ENCODE results near the gene ASCC2.
A peak's percentile ranks its signal among the peaks of the same experiment; 100 is the strongest.

ASCC2 gene

DNA sequence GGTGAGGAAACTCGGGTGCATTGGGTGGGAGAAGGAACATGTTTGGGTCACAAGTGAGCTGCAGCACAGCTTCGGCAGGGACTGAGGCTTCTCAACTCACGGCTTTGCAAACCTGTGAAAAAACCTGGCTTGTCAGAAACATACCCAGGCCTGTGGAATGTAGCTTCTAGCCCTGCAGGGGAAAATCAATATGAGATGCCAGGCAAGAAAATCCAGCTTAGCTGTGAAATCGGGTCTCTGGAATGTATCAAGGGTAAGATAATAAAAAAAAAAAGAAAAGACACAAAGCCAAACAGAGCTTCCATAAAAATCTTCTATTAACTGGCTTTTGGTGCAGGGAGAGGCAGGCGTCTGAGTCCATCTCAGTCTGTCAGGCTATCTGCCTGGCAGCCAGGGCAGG is 42.4 kb downstream of the ASCC2 start:
- Histone ChIP-seq H3K27ac (ENCODE audit: insufficient read depth, low read depth, low read length, poor library complexity, severe bottlenecking) (no peak overlapping the region), H3K9me3 (ENCODE audit: control insufficient read depth, low read length) (no peaks in the 10 kb centered on the region), H3K36me3 (ENCODE audit: control insufficient read depth, insufficient read depth, low read length) (peaks cover 11% of the 10 kb centered on the region), H3K4me1 (ENCODE audit: control insufficient read depth, insufficient read depth, low read length) (no peaks in the 10 kb centered on the region), H3K27me3 (ENCODE audit: control insufficient read depth, insufficient read depth, low read length, poor library complexity, severe bottlenecking) (no peaks in the 10 kb centered on the region), H3K4me3 (ENCODE audit: insufficient read depth, low read depth, low read length) (no peak overlapping the region)
- WGBS, 2 experiments: 92 to 93% methylated on average over 5 of the region's 5 CpGs

DNA sequence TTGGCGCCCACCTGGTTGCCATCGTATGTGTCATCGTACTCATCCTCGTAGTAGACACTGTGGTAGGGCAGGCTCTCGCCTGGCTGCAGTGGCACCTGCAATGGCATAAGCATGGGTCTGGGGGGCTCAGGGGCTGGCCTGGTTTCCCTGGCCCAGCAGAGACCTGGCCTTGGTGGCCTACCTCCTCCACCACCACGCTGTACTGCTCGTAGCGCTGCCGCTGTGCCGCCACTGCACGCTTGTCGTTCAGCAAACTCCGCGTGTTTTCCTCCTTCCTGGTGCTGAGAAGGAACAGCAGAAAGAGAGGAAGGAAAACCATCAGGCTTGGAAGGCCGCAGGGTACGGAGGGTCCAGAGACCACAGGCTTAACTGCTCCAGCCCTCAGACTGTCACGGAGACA is 44.7 kb downstream of the ASCC2 start:
- Histone ChIP-seq H3K9me3 (ENCODE audit: control insufficient read depth, low read length) (no peaks in the 10 kb centered on the region), H3K27ac (ENCODE audit: insufficient read depth, low read depth, low read length, poor library complexity, severe bottlenecking) (no peak overlapping the region), H3K4me3 (ENCODE audit: insufficient read depth, low read depth, low read length) (no peak overlapping the region), H3K4me1 (ENCODE audit: control insufficient read depth, insufficient read depth, low read length) (no peaks in the 10 kb centered on the region), H3K27me3 (ENCODE audit: control insufficient read depth, insufficient read depth, low read length, poor library complexity, severe bottlenecking) (no peaks in the 10 kb centered on the region), H3K36me3 (ENCODE audit: control insufficient read depth, insufficient read depth, low read length) (peaks cover 19% of the 10 kb centered on the region)
- 96 to 97% methylated on average over 17 of the region's 17 CpGs for WGBS, 2 experiments

DNA sequence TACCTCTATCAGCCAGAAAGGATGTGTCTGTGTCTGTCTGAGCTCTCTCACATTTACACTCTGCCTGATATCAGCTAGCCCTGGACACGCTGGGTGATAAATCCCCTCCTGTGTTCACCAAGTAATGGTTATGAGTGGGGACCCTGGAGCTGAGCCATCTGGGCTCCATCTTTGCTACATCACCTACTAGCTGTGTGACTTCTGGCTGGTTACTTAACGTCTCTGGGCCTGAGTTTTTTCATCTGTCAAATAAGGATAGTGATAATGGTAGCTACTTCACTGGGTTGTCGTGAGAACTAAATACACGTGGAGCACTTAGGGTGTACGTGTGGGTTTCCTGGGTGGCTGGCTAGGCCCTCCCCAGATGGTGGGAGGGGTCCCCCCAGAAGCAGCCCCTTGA is 48.0 kb downstream of the ASCC2 start:
- Histone ChIP-seq H3K36me3 (ENCODE audit: control insufficient read depth, insufficient read depth, low read length) (peaks cover 19% of the 10 kb centered on the region), H3K4me1 (ENCODE audit: control insufficient read depth, insufficient read depth, low read length) (no peaks in the 10 kb centered on the region)
- 94 to 97% methylated on average over 5 of the region's 5 CpGs for WGBS, 2 experiments

GRCh38 chr22:29788339-29789279 is 49.5 kb downstream of the ASCC2 start:
- Histone ChIP-seq H3K36me3 (ENCODE audit: control insufficient read depth, insufficient read depth, low read length) (peaks cover 19% of the 10 kb centered on the region), H3K4me1 (ENCODE audit: control insufficient read depth, insufficient read depth, low read length) (peaks cover 7% of the 10 kb centered on the region), H3K9me3 (ENCODE audit: control insufficient read depth, low read length) (no peaks in the 10 kb centered on the region), H3K4me3 (ENCODE audit: insufficient read depth, low read depth, low read length) (no peak overlapping the region), H3K27me3 (ENCODE audit: control insufficient read depth, insufficient read depth, low read length, poor library complexity, severe bottlenecking) (no peaks in the 10 kb centered on the region), H3K27ac (ENCODE audit: insufficient read depth, low read depth, low read length, poor library complexity, severe bottlenecking) (no peak overlapping the region)
- 94 to 95% methylated on average over 27 of the region's 27 CpGs for WGBS, 2 experiments

More for the DNA sequence above, 48.0 kb downstream of the ASCC2 start:
- no peaks in the 10 kb centered on the region for H3K27me3 ChIP-seq (ENCODE audit: control insufficient read depth, insufficient read depth, low read length, poor library complexity, severe bottlenecking)
- no peak overlapping the region for H3K4me3 ChIP-seq (ENCODE audit: insufficient read depth, low read depth, low read length)
- H3K9me3 ChIP-seq (ENCODE audit: control insufficient read depth, low read length): no peaks in the 10 kb centered on the region
- no peak overlapping the region for H3K27ac ChIP-seq (ENCODE audit: insufficient read depth, low read depth, low read length, poor library complexity, severe bottlenecking)

- Histone ChIP-seq H3K9me3 (ENCODE audit: control insufficient read depth, low read length) (no peaks in the 10 kb centered on the region), H3K27ac (ENCODE audit: insufficient read depth, low read depth, low read length, poor library complexity, severe bottlenecking) (no peak overlapping the region), H3K27me3 (ENCODE audit: control insufficient read depth, insufficient read depth, low read length, poor library complexity, severe bottlenecking) (no peaks in the 10 kb centered on the region), H3K36me3 (ENCODE audit: control insufficient read depth, insufficient read depth, low read length) (peaks cover 14% of the 10 kb centered on the region), H3K4me3 (ENCODE audit: insufficient read depth, low read depth, low read length) (no peak overlapping the region), H3K4me1 (ENCODE audit: control insufficient read depth, insufficient read depth, low read length) (peaks cover 10% of the 10 kb centered on the region)
- WGBS, 2 experiments: 74% methylated on average over 9 of the region's 9 CpGs
Observed at GRCh38 chr22:29787371-29787980, 50.6 kb downstream of the ASCC2 start.

- H3K27me3 ChIP-seq (ENCODE audit: control insufficient read depth, insufficient read depth, low read length, poor library complexity, severe bottlenecking): no peaks in the 10 kb centered on the region
- H3K9me3 ChIP-seq (ENCODE audit: control insufficient read depth, low read length): no peaks in the 10 kb centered on the region
- no peak overlapping the region for H3K4me3 ChIP-seq (ENCODE audit: insufficient read depth, low read depth, low read length)
- H3K4me1 ChIP-seq (ENCODE audit: control insufficient read depth, insufficient read depth, low read length): peaks cover 22% of the 10 kb centered on the region
- no peak overlapping the region for H3K27ac ChIP-seq (ENCODE audit: insufficient read depth, low read depth, low read length, poor library complexity, severe bottlenecking)
- 39 to 40% methylated on average over 5 of the region's 5 CpGs for WGBS, 2 experiments
- H3K36me3 ChIP-seq (ENCODE audit: control insufficient read depth, insufficient read depth, low read length): peaks cover 14% of the 10 kb centered on the region
Observed at GRCh38 chr22:29786031-29786430, 52.0 kb downstream of the ASCC2 start.

GRCh38 chr22:29784451-29785361 is 53.4 kb downstream of the ASCC2 start:
- no peak overlapping the region for H3K27ac ChIP-seq (ENCODE audit: insufficient read depth, low read depth, low read length, poor library complexity, severe bottlenecking)
- H3K9me3 ChIP-seq (ENCODE audit: control insufficient read depth, low read length): no peaks in the 10 kb centered on the region
- no peak overlapping the region for H3K4me3 ChIP-seq (ENCODE audit: insufficient read depth, low read depth, low read length)
- H3K4me1 ChIP-seq (ENCODE audit: control insufficient read depth, insufficient read depth, low read length): peaks cover 23% of the 10 kb centered on the region
- 83% methylated on average over 9 of the region's 9 CpGs for WGBS, 2 experiments
- no peaks in the 10 kb centered on the region for H3K27me3 ChIP-seq (ENCODE audit: control insufficient read depth, insufficient read depth, low read length, poor library complexity, severe bottlenecking)
- peaks cover 4% of the 10 kb centered on the region for H3K36me3 ChIP-seq (ENCODE audit: control insufficient read depth, insufficient read depth, low read length)

DNA sequence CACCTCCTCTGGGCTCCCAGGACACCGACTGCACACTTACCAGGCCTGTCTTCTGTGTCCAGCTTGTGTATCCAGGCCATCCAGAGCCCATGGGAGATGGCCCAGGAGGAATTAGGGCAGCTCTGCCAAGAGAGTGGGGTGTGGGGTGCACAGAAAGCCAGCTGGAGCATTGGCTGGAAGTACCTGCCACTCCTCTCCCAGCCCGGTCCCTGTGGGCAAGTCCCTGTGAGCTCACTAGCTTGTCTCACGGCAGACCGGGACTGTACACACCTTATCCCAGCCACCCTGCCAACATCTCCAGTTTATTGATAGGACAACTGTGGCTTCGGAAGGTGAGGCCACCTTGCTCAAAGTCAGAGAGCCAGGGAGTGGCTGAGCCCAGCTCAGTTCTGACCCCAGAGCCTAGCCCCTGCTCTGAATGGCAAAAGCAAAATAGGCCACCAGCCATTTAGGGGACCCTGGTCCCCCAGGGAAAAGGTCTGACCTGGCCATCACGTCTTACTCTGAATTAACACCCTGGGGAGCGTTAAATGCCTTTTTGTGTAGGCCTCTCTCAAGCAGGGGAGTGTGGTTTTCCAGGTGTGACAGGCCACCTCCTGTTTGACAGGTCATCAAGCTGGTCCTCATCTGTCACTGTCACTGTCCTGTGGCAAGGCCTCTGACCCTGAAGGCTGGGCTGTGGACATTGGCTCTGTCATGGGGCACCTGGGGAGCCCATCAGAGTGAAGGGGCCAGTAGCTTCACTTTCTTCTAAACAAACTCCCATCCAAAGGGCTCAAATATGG is 55.8 kb downstream of the ASCC2 start:
- Histone ChIP-seq H3K4me3 (ENCODE audit: insufficient read depth, low read depth, low read length) (no peak overlapping the region), H3K27ac (ENCODE audit: insufficient read depth, low read depth, low read length, poor library complexity, severe bottlenecking) (no peak overlapping the region), H3K27me3 (ENCODE audit: control insufficient read depth, insufficient read depth, low read length, poor library complexity, severe bottlenecking) (no peaks in the 10 kb centered on the region), H3K4me1 (ENCODE audit: control insufficient read depth, insufficient read depth, low read length) (peaks cover 23% of the 10 kb centered on the region), H3K36me3 (ENCODE audit: control insufficient read depth, insufficient read depth, low read length) (no peaks in the 10 kb centered on the region), H3K9me3 (ENCODE audit: control insufficient read depth, low read length) (no peaks in the 10 kb centered on the region)
- WGBS, 2 experiments: 84 to 86% methylated on average over 7 of the region's 7 CpGs

GRCh38 chr22:29780748-29781676 is 57.1 kb downstream of the ASCC2 start:
- no peaks in the 10 kb centered on the region for H3K27me3 ChIP-seq (ENCODE audit: control insufficient read depth, insufficient read depth, low read length, poor library complexity, severe bottlenecking)
- H3K36me3 ChIP-seq (ENCODE audit: control insufficient read depth, insufficient read depth, low read length): no peaks in the 10 kb centered on the region
- WGBS, 2 experiments: 51 to 58% methylated on average over 8 of the region's 8 CpGs
- no peaks in the 10 kb centered on the region for H3K9me3 ChIP-seq (ENCODE audit: control insufficient read depth, low read length)
- H3K4me1 ChIP-seq (ENCODE audit: control insufficient read depth, insufficient read depth, low read length): peaks cover 23% of the 10 kb centered on the region
- H3K27ac ChIP-seq (ENCODE audit: insufficient read depth, low read depth, low read length, poor library complexity, severe bottlenecking): peak overlapping the region; percentile 0
- H3K4me3 ChIP-seq (ENCODE audit: insufficient read depth, low read depth, low read length): no peak overlapping the region
